GM12865 (cell line): Measurements from ENCODE around the gene FBXO30.

ENCODE experiments used
- DNase-seq: peaks from one replicate; pipeline ENCODE4 v3.0.0; 2010; ENCODE audit warnings: low read depth
- H3K4me3 ChIP-seq: 2 replicates; pipeline ENCODE4 v1.5.1; 2011; ENCODE audit warnings: mild to moderate bottlenecking, low read depth, low read length, control low read depth
- TF ChIP-seq, protein P1 (sequence below): IDR thresholded peaks from 2 replicates; pipeline ENCODE4 v1.5.1; 2011; ENCODE audit warnings: low read length, control low read depth, low read depth, inconsistent platforms; ENCODE audit not compliant: insufficient read depth; ENCODE audit errors: missing control alignments

The FBXO30 gene

DNA sequence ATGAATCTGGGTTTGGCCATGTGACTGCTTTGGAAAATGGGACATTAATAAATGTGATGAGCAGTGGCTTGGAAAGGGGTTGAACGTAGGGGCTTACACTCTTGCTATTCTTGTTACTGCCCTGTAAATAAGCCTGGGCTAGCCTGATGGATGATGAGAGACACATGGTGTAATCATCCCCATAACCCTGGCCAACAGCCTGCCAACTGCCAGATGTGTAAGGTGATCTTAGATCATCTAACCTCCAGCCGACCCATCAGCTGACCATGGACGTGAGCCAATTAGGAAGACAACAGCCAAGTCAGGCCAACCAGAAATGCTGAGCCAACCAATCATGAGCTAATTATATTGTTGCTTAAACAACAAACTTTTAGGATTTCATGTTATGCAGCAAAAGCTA, 25.2 kb downstream of the FBXO30 start:
- no peak for DNase-seq
- TF ChIP-seq, protein P1, sequence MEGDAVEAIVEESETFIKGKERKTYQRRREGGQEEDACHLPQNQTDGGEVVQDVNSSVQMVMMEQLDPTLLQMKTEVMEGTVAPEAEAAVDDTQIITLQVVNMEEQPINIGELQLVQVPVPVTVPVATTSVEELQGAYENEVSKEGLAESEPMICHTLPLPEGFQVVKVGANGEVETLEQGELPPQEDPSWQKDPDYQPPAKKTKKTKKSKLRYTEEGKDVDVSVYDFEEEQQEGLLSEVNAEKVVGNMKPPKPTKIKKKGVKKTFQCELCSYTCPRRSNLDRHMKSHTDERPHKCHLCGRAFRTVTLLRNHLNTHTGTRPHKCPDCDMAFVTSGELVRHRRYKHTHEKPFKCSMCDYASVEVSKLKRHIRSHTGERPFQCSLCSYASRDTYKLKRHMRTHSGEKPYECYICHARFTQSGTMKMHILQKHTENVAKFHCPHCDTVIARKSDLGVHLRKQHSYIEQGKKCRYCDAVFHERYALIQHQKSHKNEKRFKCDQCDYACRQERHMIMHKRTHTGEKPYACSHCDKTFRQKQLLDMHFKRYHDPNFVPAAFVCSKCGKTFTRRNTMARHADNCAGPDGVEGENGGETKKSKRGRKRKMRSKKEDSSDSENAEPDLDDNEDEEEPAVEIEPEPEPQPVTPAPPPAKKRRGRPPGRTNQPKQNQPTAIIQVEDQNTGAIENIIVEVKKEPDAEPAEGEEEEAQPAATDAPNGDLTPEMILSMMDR, result no peak
- no peak overlapping the region for H3K4me3 ChIP-seq

DNA sequence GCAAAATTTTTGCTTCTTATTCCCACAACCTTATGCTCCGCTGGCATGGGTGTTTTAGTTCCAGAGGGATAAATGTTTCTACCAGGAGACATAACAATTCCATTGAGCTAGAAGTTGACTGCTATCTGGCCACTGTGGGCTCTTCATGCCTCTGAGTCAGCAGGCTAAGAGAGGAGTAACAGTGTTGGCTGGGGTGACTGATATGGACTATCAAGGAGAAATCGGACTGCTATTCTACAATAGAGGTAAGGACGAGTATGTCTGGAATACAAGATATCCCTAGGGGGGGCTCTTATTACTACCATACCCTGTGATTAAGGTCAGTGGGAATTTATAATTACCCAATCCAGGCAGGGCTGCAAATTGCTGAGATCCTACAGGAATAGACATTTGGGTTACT, 26.9 kb downstream of the FBXO30 start:
- TF ChIP-seq, protein P1, result no peak
- no peak for DNase-seq
- H3K4me3 ChIP-seq, result no peak overlapping the region

DNA sequence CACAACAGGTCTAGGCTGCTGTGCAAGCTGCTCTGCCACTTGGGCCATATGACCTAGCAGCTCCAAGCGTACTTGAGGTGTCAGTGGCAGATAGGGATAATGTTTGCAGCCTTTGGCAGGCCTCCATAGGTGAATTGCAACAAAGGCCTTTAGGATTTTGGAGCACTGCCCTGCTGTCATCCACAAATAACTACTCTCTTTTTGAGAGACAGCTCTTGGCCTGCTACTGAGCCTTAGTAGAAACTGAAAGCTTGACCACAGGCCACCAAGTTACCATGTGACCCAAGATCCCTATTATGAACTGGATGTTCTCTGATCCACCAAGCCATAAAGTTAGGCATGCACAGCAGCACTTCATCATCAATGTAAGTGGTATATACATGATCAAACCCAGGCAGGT, 29.9 kb downstream of the FBXO30 start:
- no peak overlapping the region for H3K4me3 ChIP-seq
- DNase-seq, result peak; percentile 36
- TF ChIP-seq, protein P1, result no peak

DNA sequence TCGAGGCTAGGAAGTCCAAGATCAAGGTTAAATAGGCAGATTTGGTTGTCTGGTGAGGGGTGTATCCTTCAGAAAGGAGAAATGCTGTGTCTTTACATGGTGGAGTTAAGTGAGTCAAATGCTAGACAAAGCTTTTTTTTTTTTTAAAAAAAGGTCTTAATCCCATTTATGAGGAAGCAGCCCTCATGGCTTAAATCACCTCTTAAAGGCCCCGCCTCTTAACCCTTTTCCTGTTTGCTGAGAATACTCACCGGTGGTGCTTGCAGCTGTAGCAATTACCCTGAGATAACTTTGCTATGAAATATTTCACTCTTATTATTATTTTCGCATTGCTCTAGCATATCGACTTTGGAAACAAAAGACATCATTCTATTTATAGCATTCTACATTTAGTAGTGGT, 30.8 kb downstream of the FBXO30 start:
- DNase-seq, result no peak
- TF ChIP-seq, protein P1, result no peak
- H3K4me3 ChIP-seq, result no peak overlapping the region

DNA sequence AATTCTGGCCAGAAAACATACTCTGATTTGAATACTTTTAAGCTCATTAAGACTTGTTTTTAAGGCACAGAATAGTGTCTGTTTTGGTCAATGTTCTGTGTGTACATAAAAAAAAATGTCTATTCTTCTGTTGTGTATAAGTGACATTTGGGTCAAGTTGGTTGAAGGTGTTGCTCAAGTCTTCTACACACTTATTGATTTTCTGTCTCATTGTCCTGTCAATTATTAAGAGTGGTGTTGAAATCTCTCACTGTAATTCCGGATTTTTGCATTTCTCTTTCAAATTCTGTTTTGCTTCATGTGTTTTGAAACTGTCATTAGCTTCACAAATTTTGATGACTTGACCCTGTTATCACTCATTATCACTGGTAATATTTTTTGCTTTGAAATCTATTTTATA, 41.7 kb downstream of the FBXO30 start:
- H3K4me3 ChIP-seq, result no peak overlapping the region
- TF ChIP-seq, protein P1, result no peak
- no peak for DNase-seq

DNA sequence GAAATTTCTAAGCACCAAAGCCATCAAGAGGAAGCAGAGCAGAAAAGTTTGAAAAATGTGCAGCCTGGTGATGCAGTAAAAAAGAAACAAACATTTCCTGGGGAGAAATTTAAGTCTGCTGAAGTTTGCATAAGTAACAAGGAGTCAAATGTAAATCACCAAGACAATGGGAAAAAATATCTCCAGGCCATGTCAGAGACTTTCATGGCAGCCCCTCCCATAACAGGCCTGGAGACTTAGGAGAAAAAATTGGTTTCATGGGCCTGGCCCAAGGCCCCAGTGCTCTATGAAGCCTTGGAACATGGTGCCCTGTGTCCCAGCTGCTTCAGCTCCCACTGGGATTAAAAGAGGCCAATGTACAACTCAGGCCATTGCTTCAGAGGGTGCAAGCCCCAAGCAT, 49.1 kb downstream of the FBXO30 start:
- no peak overlapping the region for H3K4me3 ChIP-seq
- TF ChIP-seq, protein P1, result no peak
- DNase-seq, result no peak

DNA sequence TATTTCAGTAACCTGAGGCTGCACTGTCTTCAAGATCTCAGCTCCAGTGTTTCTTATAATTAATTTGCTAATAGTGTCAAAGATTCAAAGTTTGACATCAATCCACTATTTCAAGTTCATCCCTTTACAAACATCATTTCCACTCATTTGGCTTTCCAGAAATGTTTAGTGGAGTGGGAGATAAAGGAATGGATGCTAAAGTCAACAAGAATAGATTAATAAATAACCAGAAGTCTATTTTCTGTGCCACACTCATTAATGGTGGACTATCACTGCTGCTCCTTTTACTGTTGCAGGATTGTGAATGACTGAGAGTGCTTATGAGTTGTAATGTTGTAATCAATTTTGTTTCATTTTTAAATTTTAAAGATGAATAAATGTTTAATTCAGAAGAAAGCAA, 50.9 kb downstream of the FBXO30 start:
- DNase-seq, result no peak
- no peak overlapping the region for H3K4me3 ChIP-seq
- TF ChIP-seq, protein P1, result no peak
